GM23338 (cell line): Measurements from ENCODE around the gene USP37. TPM values are rescaled to one million over a fixed set of nuclear protein-coding genes. Genes with fewer than 3 reads are reported as not detected.
A peak's percentile ranks its signal among the peaks of the same experiment; 100 is the strongest.

Source experiments
- ATAC-seq: fragments of 200-7000 bp; cut with Tn5 transposase; 3 replicates; pipeline ENCODE4 v1.9.1; 2020
- DNase-seq: peaks from one replicate; pipeline ENCODE4 v3.0.0-alpha.2; 2015; ENCODE audit warnings: low spot score
- H2AFZ ChIP-seq: fragments of 200-600 bp; sonication (generic); 2 replicates; pipeline ENCODE4 v1.8.0; 2016; ENCODE audit warnings: antibody characterized with exemption, mild to moderate bottlenecking, moderate library complexity
- H3F3A ChIP-seq: fragments of 200-600 bp; sonication (generic); replicated peaks from 2 replicates; pipeline ENCODE4 v1.8.0; 2017; ENCODE audit warnings: antibody characterized with exemption, mixed run types, low read depth
- H3K27ac ChIP-seq: fragments of 200-600 bp; sonication (generic); 2 replicates; pipeline ENCODE4 v1.6.1; 2016; ENCODE audit warnings: low read depth
- H3K27me3 ChIP-seq: fragments of 200-600 bp; sonication (generic); 2 replicates; pipeline ENCODE4 v1.8.0; 2016; ENCODE audit warnings: mild to moderate bottlenecking, mixed run types, moderate library complexity; ENCODE audit not compliant: insufficient read depth
- H3K36me3 ChIP-seq: fragments of 200-600 bp; sonication (generic); 2 replicates; pipeline ENCODE4 v1.8.0; 2016; ENCODE audit warnings: mild to moderate bottlenecking; ENCODE audit not compliant: insufficient read depth
- H3K4me1 ChIP-seq: fragments of 200-600 bp; sonication (generic); 2 replicates; pipeline ENCODE4 v1.8.0; 2016; ENCODE audit warnings: mild to moderate bottlenecking, moderate library complexity; ENCODE audit not compliant: insufficient read depth
- H3K4me2 ChIP-seq: fragments of 200-600 bp; sonication (generic); 2 replicates; pipeline ENCODE4 v1.7.1; 2017; ENCODE audit warnings: mixed run types
- H3K4me3 ChIP-seq: fragments of 200-600 bp; sonication (generic); 2 replicates; pipeline ENCODE4 v1.6.1; 2016; ENCODE audit warnings: mixed run types
- H3K79me2 ChIP-seq: fragments of 200-600 bp; sonication (generic); replicated peaks from 2 replicates; pipeline ENCODE4 v1.8.0; 2017; ENCODE audit warnings: mild to moderate bottlenecking; ENCODE audit not compliant: insufficient read depth
- H3K9me2 ChIP-seq: fragments of 200-600 bp; sonication (generic); 2 replicates; pipeline ENCODE4 v1.8.0; 2017; ENCODE audit not compliant: insufficient read depth
- H4K20me1 ChIP-seq: fragments of 200-600 bp; sonication (generic); replicated peaks from 2 replicates; pipeline ENCODE4 v1.8.0; 2017; ENCODE audit warnings: mild to moderate bottlenecking; ENCODE audit not compliant: insufficient read depth
- H3K27ac Mint-ChIP-seq: 2 replicates; pipeline ENCODE4 v1.8.0; 2020; ENCODE audit warnings: inconsistent platforms, mild to moderate bottlenecking, moderate library complexity, mixed read lengths
- H3K27me3 Mint-ChIP-seq: 3 replicates; pipeline ENCODE4 v1.8.0; 2022; ENCODE audit warnings: low read depth, mild to moderate bottlenecking, moderate library complexity, mixed read lengths, inconsistent platforms; ENCODE audit not compliant: insufficient read depth, poor library complexity
- H3K36me3 Mint-ChIP-seq: 3 replicates; pipeline ENCODE4 v1.8.0; 2021; ENCODE audit warnings: low read depth, mild to moderate bottlenecking, inconsistent platforms, moderate library complexity, mixed read lengths
- H3K4me1 Mint-ChIP-seq: 3 replicates; pipeline ENCODE4 v1.8.0; 2020; ENCODE audit warnings: mild to moderate bottlenecking, inconsistent platforms, mixed read lengths
- H3K4me3 Mint-ChIP-seq: 3 replicates; pipeline ENCODE4 v1.8.0; 2021; ENCODE audit warnings: moderate library complexity, mild to moderate bottlenecking, inconsistent platforms, mixed read lengths
- H3K9me3 Mint-ChIP-seq: 3 replicates; pipeline ENCODE4 v1.8.0; 2020; ENCODE audit warnings: moderate library complexity, mild to moderate bottlenecking, inconsistent platforms, mixed read lengths
- CTCF ChIP-seq, 2 experiments: fragments of 200-600 bp in 1 of 2; sonication (generic) in 1 of 2; conservative IDR thresholded peaks; 2 replicates each; pipeline versions ENCODE4 v1.5.1 to v1.6.1; 2016 to 2017; ENCODE audit warnings: antibody characterized with exemption in 2 of 2, low read depth in 2 of 2, mild to moderate bottlenecking in 2 of 2, moderate library complexity in 1 of 2
- REST ChIP-seq: IDR thresholded peaks from one replicate; pipeline ENCODE4 v1.6.1; 2018; ENCODE audit warnings: antibody characterized with exemption; ENCODE audit not compliant: unreplicated experiment
- ZNF331 ChIP-seq: fragments of 250-450 bp; sonication (Bioruptor Pico); IDR thresholded peaks from 2 replicates; pipeline ENCODE4 v1.5.0; 2020; ENCODE audit warnings: low read depth, mild to moderate bottlenecking, moderate library complexity
- ZNF462 ChIP-seq: fragments of 250-450 bp; sonication (Bioruptor Pico); IDR thresholded peaks from 2 replicates; pipeline ENCODE4 v1.5.0; 2020; ENCODE audit warnings: mild to moderate bottlenecking, moderate library complexity
- polyA plus RNA-seq: library from polyadenylated mRNA; unstranded; fragments of >200 nt; fragmentation: Nextera tagmentation; extraction: Ambion mirVana; gene quantifications from 2 replicates; pipeline ENCODE4 v1.2.1, GENCODE V29; 2016
- total RNA-seq: library from RNA; depleted of rRNA; stranded (reverse); fragments of >200 nt; shearing (Covaris generic); gene quantifications from 2 replicates; pipeline ENCODE4 v1.2.3, GENCODE V29; 2014

The USP37 gene
- total and polyA plus RNA-seq, 2 experiments from 2014 or later: 8.2 to 21.0 TPM

- H3K9me2 ChIP-seq: no peaks in the 10 kb centered on the region
- H4K20me1 ChIP-seq: peaks cover 13% of the 10 kb centered on the region
- peaks cover 2% of the 10 kb centered on the region for H3K27me3 Mint-ChIP-seq
- H3K27me3 ChIP-seq: no peaks in the 10 kb centered on the region
- no peaks in the 10 kb centered on the region for H3K4me1 Mint-ChIP-seq
- H3K27ac ChIP-seq: no peak overlapping the region
- peaks cover 87% of the 10 kb centered on the region for H3K36me3 Mint-ChIP-seq
- no peak overlapping the region for H3K27ac Mint-ChIP-seq
- ATAC-seq: no peak
- no peak overlapping the region for H3K4me3 ChIP-seq
- peaks cover 29% of the 10 kb centered on the region for H3K79me2 ChIP-seq
- no peaks in the 10 kb centered on the region for H3F3A ChIP-seq
- no peak for TF ChIP-seq ZNF462
- H3K4me1 ChIP-seq: no peaks in the 10 kb centered on the region
- peaks cover 74% of the 10 kb centered on the region for H3K36me3 ChIP-seq
- no peak overlapping the region for H3K4me3 Mint-ChIP-seq
- H3K9me3 Mint-ChIP-seq: no peaks in the 10 kb centered on the region
- H3K4me2 ChIP-seq: no peak overlapping the region
- H2AFZ ChIP-seq: no peak overlapping the region
- no peak for DNase-seq
These were observed 17.4 kb upstream of the USP37 start for GRCh38 chr2:218585541-218585940.

- Histone ChIP-seq H4K20me1 (peaks cover 21% of the 10 kb centered on the region), H3K4me2 (no peak overlapping the region), H3K79me2 (peaks cover 43% of the 10 kb centered on the region), H3K4me1 (peaks cover 4% of the 10 kb centered on the region), H3K4me3 (no peak overlapping the region), H3K27ac (no peak overlapping the region), H3K27me3 (no peaks in the 10 kb centered on the region), H3K9me2 (no peaks in the 10 kb centered on the region), H3F3A (no peaks in the 10 kb centered on the region), H2AFZ (no peak overlapping the region), H3K36me3 (peaks cover 65% of the 10 kb centered on the region)
- Mint-ChIP-seq H3K27ac (no peak overlapping the region), H3K27me3 (peaks cover 2% of the 10 kb centered on the region), H3K36me3 (peaks cover 81% of the 10 kb centered on the region), H3K4me1 (no peaks in the 10 kb centered on the region; the same call in 2 of the 3 replicates), H3K4me3 (no peak overlapping the region), H3K9me3 (no peaks in the 10 kb centered on the region)
- ATAC-seq (no peak; the same call in 2 of the 3 replicates), DNase-seq (peak; percentile 25)
- TF ChIP-seq REST (no peak), CTCF (conservative IDR thresholded peaks at IDR 0.05; ENCODE audit: low read depth in 2 of 2) (peak; percentile 17 to 29), ZNF331 (CRISPR knock-in tag) (no peak)
These were observed 16.1 kb upstream of the USP37 start for GRCh38 chr2:218583983-218584850.
